SK-N-DZ (cell line): Measurements from ENCODE around the gene BRSK2.

Experiments
- DNase-seq: peaks from one replicate; pipeline ENCODE4 v3.0.0-alpha.2; 2015; ENCODE audit warnings: low spot score

The BRSK2 gene

GRCh38 chr11:1451781-1452470 is 62.2 kb downstream of the BRSK2 start:
- DNase-seq: no peak

- DNase-seq: no peak
Measured at GRCh38 chr11:1452744-1453143, 63.0 kb downstream of the BRSK2 start.

GRCh38 chr11:1453611-1454034 is 63.9 kb downstream of the BRSK2 start:
- no peak for DNase-seq

GRCh38 chr11:1454576-1454975 is 64.8 kb downstream of the BRSK2 start:
- DNase-seq: no peak

GRCh38 chr11:1455032-1455762 is 65.5 kb downstream of the BRSK2 start:
- no peak for DNase-seq

GRCh38 chr11:1455763-1456060 is 66.0 kb downstream of the BRSK2 start:
- DNase-seq: no peak

GRCh38 chr11:1456176-1456575 is 66.4 kb downstream of the BRSK2 start:
- DNase-seq: no peak

GRCh38 chr11:1456596-1457325 is 67.0 kb downstream of the BRSK2 start:
- DNase-seq: no peak

- DNase-seq: no peak
Measured at GRCh38 chr11:1457326-1457680, 67.6 kb downstream of the BRSK2 start.

- DNase-seq: no peak
Measured at GRCh38 chr11:1457856-1458255, 68.1 kb downstream of the BRSK2 start.

- peak; percentile 51 for DNase-seq
Measured at GRCh38 chr11:1458340-1459218, 68.8 kb downstream of the BRSK2 start.

- DNase-seq: no peak
Measured at GRCh38 chr11:1459219-1459575, 69.5 kb downstream of the BRSK2 start.

GRCh38 chr11:1459764-1460395 is 70.1 kb downstream of the BRSK2 start:
- DNase-seq: no peak

- DNase-seq: no peak
Measured at GRCh38 chr11:1460396-1460985, 70.8 kb downstream of the BRSK2 start.

- no peak for DNase-seq
Measured at GRCh38 chr11:1460986-1461825, 71.5 kb downstream of the BRSK2 start.

- DNase-seq: no peak
Measured at GRCh38 chr11:1461826-1462697, 72.3 kb downstream of the BRSK2 start.

- DNase-seq: no peak
Measured at GRCh38 chr11:1462698-1462975, 72.9 kb downstream of the BRSK2 start.

- no peak for DNase-seq
Measured at GRCh38 chr11:1463056-1463455, 73.3 kb downstream of the BRSK2 start.

- no peak for DNase-seq
Measured at GRCh38 chr11:1466784-1467183, 77.0 kb downstream of the BRSK2 start.
